Endothelial cell of umbilical vein (primary cell): ENCODE results near the gene IQGAP1. TPM values are rescaled to one million over a fixed set of nuclear protein-coding genes. Genes with fewer than 3 reads are reported as not detected.

Experiments used
- BruUV-seq: library from RNA; stranded (reverse); fragments of 400-500 nt; replicated peaks from 2 replicates; lab custom pipeline; 2021; lab: Mats Ljungman, UMichigan
- CTCF ChIA-PET: fragments of 300-600, 350-600 bp; sonication (Branson Sonifier 250); formaldehyde crosslinking; loops from one replicate; lab custom pipeline; 2021; ENCODE audit warnings: antibody characterized with exemption, inconsistent platforms; lab: Charles Lee
- POLR2A ChIA-PET: fragments of 300-600, 350-600 bp; sonication (Branson Sonifier 250); formaldehyde crosslinking; loops from one replicate; lab custom pipeline; 2021; ENCODE audit warnings: antibody characterized with exemption, inconsistent platforms; lab: Charles Lee
- DNase-seq: peaks from one replicate; pipeline ENCODE4 v3.0.0-alpha.2; 2011; ENCODE audit warnings: low read depth, low spot score
- FAIRE-seq: peaks from 2 replicates; lab custom pipeline; 2011; peaks lifted over from hg19 to GRCh38; lab: Jason Lieb, UNC
- H2AFZ ChIP-seq: 2 replicates; pipeline ENCODE4 v1.6.0; 2012; ENCODE audit warnings: low read depth, low read length, control low read depth, inconsistent platforms
- H3K27ac ChIP-seq: 2 replicates; pipeline ENCODE4 v1.5.1; 2011; ENCODE audit warnings: low read depth, mild to moderate bottlenecking, control low read depth, low read length, moderate library complexity; ENCODE audit not compliant: insufficient read depth
- H3K27me3 ChIP-seq, 2 experiments: 2 replicates each; pipeline versions ENCODE4 v1.6.0 to v1.6.1; 2011; ENCODE audit warnings: low read length in 2 of 2, mixed read lengths in 1 of 2; ENCODE audit not compliant: control insufficient read depth in 2 of 2, insufficient read depth in 2 of 2
- H3K36me3 ChIP-seq, 2 experiments: 2 replicates in 1 of 2; 3 replicates in 1 of 2; pipeline ENCODE4 v1.5.1; 2011; ENCODE audit warnings: low read length in 2 of 2, mild to moderate bottlenecking in 1 of 2, moderate library complexity in 1 of 2; ENCODE audit not compliant: control insufficient read depth in 2 of 2, insufficient read depth in 2 of 2; ENCODE audit errors: extremely low read depth in 1 of 2
- H3K4me1 ChIP-seq: 3 replicates; pipeline ENCODE4 v1.5.1; 2011; ENCODE audit warnings: mild to moderate bottlenecking, low read length; ENCODE audit not compliant: control insufficient read depth, insufficient read depth; ENCODE audit errors: extremely low read depth
- H3K4me2 ChIP-seq: 2 replicates; pipeline ENCODE4 v1.6.1; 2011; ENCODE audit warnings: low read length, control low read depth, mixed read lengths; ENCODE audit not compliant: insufficient read depth
- H3K4me3 ChIP-seq, 3 experiments: fragments of 200-600 bp in 1 of 3; sonication (generic), shearing (Covaris generic) in 1 of 3; replicated peaks in 1 of 3; 2 replicates each; pipeline ENCODE4 v1.5.1; 2011 to 2016; ENCODE audit warnings: control low read depth in 3 of 3, low read length in 3 of 3, mild to moderate bottlenecking in 2 of 3, inconsistent platforms in 1 of 3, low read depth in 1 of 3, moderate library complexity in 1 of 3; ENCODE audit not compliant: insufficient read depth in 1 of 3
- H3K79me2 ChIP-seq: 2 replicates; pipeline ENCODE4 v1.6.0; 2012; ENCODE audit warnings: low read length, inconsistent platforms; ENCODE audit not compliant: control insufficient read depth, insufficient read depth
- H3K9ac ChIP-seq: replicated peaks from 2 replicates; pipeline ENCODE3; 2011; ENCODE audit warnings: low read length, control low read depth; ENCODE audit not compliant: insufficient read depth; ENCODE audit errors: extremely low read depth
- H3K9me1 ChIP-seq: replicated peaks from 3 replicates; pipeline ENCODE4 v1.6.0; 2011; ENCODE audit warnings: mild to moderate bottlenecking, low read length; ENCODE audit not compliant: control insufficient read depth, insufficient read depth; ENCODE audit errors: extremely low read depth
- H3K9me3 ChIP-seq: replicated peaks from 2 replicates; pipeline ENCODE4 v1.5.1; 2012; ENCODE audit warnings: low read length, inconsistent platforms; ENCODE audit not compliant: control insufficient read depth, insufficient read depth
- H4K20me1 ChIP-seq: replicated peaks from 2 replicates; pipeline ENCODE3; 2011; ENCODE audit warnings: mild to moderate bottlenecking, low read length; ENCODE audit not compliant: control insufficient read depth, insufficient read depth; ENCODE audit errors: extremely low read depth
- EZH2 ChIP-seq: IDR thresholded peaks from 2 replicates; pipeline ENCODE4 v1.6.1; 2012; ENCODE audit warnings: borderline replicate concordance, low read depth, mild to moderate bottlenecking, moderate library complexity, low read length, inconsistent platforms; ENCODE audit not compliant: severe bottlenecking
- FOS ChIP-seq: IDR thresholded peaks from 2 replicates; pipeline ENCODE4 v1.6.1; 2011; ENCODE audit warnings: mild to moderate bottlenecking, low read length, moderate library complexity, borderline replicate concordance; ENCODE audit not compliant: insufficient read depth
- GATA2 ChIP-seq: IDR thresholded peaks from 2 replicates; pipeline ENCODE4 v1.7.0; 2011; ENCODE audit warnings: low read depth, mild to moderate bottlenecking, moderate library complexity, mixed read lengths, low read length; ENCODE audit not compliant: insufficient read length, insufficient read depth
- JUN ChIP-seq: IDR thresholded peaks from 2 replicates; pipeline ENCODE4 v1.6.1; 2011; ENCODE audit warnings: borderline replicate concordance, low read depth; ENCODE audit not compliant: insufficient read length, insufficient read depth
- MYC ChIP-seq: IDR thresholded peaks from one replicate; pipeline ENCODE4 v1.6.1; 2011; ENCODE audit warnings: mild to moderate bottlenecking, low read depth, low read length
- POLR2A ChIP-seq: IDR thresholded peaks from 2 replicates; pipeline ENCODE4 v1.6.1; 2012; ENCODE audit warnings: low read depth, mild to moderate bottlenecking, control low read depth, low read length
- dilution Hi-C: fragments of 300-500 bp; cut with MboI; formaldehyde crosslinking; loops from one replicate; pipeline ENCODE4 v1.15.0; 2019; ENCODE audit warnings: low sequenced_read_pairs; ENCODE audit not compliant: extremely low pct_ligation_motif_present
- intact Hi-C: fragments of 100-400 bp; cut with micrococcal nuclease; formaldehyde crosslinking; loops from one replicate; pipeline ENCODE4 v1.10.0; 2022
- polyA plus RNA-seq, 4 experiments: library from polyadenylated mRNA; depleted of rRNA in 3 of 4; stranded (reverse) in 3 of 4; unstranded in 1 of 4; fragments of >200 nt; gene quantifications; 2 replicates each; pipeline versions ENCODE4 v1.2.1 to v1.2.3, GENCODE V29; 2011 to 2012; ENCODE audit warnings: missing spikeins in 1 of 4
- total RNA-seq: library from RNA; stranded (reverse); gene quantifications from 2 replicates; pipeline ENCODE4 v1.2.3, GENCODE V29; 2021
- TF ChIP-seq, protein P1 (sequence below), 2 donors: IDR thresholded peaks; 1 replicate in 1 of 2; 2 replicates in 1 of 2; pipeline ENCODE4 v1.5.1; 2011; ENCODE audit warnings: low read length in 2 of 2, mild to moderate bottlenecking in 2 of 2, moderate library complexity in 2 of 2, control low read depth in 1 of 2, inconsistent platforms in 1 of 2, low read depth in 1 of 2; ENCODE audit not compliant: insufficient read depth in 1 of 2; ENCODE audit errors: extremely low read depth in 1 of 2
- TF ChIP-seq, protein P2 (sequence below): IDR thresholded peaks from 2 replicates; pipeline ENCODE4 v1.6.1; 2011; ENCODE audit not compliant: insufficient read depth, insufficient read length

Gene IQGAP1
- total and polyA plus RNA-seq, 2 donors (not counting 3 experiments of a cell fraction or from before 2014, with no cell fraction given), result 82.2 to 258 TPM

DNA sequence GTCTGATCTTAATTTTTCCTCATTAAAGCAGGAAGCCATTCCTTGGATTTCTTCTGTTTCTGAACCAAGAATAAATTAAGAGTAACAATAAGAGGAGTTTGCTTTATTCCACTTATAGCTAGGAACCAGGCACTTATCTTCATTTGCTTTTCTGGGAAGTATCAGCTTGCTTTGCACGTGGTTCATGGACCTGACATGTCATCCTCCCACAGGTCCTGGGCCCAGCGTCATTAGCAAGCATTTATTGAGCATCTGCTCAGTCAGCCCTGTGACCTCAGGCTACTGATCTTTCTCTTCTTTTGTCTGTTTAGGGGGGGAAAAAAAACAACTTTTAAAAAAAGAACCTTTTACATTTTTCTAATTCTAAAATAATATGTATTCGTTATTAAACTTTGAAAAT, 107.0 kb downstream of the IQGAP1 start:
- DNase-seq (no peak), FAIRE-seq (no peak)
- no peak overlapping the region for H3K9ac ChIP-seq
- no peak for TF ChIP-seq EZH2
- no peak for TF ChIP-seq JUN
- TF ChIP-seq POLR2A, result no peak
- BruUV-seq, result no TSS peak
- H3K27ac ChIP-seq, result no peak overlapping the region
- intact Hi-C loops, result loop anchor here (5.0 kb wide), 1 partner anchor 392 kb away; no protein-coding TSS in a partner anchor
- H3K36me3 ChIP-seq, result peaks cover 32 to 51% of the 10 kb centered on the region in 2 experiments
- no peak overlapping the region for H2AFZ ChIP-seq
- POLR2A ChIA-PET, result no interaction called here
- H3K79me2 ChIP-seq, result no peaks in the 10 kb centered on the region
- no peaks in the 10 kb centered on the region for H3K27me3 ChIP-seq
- no peaks in the 10 kb centered on the region for H3K4me1 ChIP-seq
- dilution Hi-C loops, result no loop called here
- H3K9me1 ChIP-seq, result no peaks in the 10 kb centered on the region
- H3K9me3 ChIP-seq, result no peaks in the 10 kb centered on the region
- no peak overlapping the region for H3K4me3 ChIP-seq
- no peaks in the 10 kb centered on the region for H4K20me1 ChIP-seq
- H3K4me2 ChIP-seq, result no peak overlapping the region
- CTCF ChIA-PET, result interaction anchor here (1.6 kb wide), 1 partner anchor 390 kb away, joined by 4 read pairs; no protein-coding TSS in a partner anchor

DNA sequence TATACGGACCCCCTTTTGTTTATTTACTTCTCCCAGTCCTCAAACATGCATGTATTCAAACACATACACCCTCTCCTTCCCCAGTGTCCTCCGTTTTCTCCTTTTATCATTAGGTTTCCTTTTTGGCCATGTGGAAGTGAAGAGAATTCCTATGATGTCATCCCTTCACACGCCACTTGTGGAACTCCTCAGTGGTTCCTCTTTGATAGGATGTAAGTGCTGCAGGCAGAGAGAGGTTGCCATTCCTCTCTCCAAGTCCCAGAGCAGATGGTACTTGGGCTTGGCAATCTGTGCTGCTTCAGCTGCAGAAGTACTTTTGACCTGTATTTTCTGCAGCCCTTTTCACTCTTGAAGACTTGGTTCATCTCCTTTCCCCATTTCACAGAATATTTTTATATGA, 108.7 kb downstream of the IQGAP1 start:
- POLR2A ChIA-PET, result no interaction called here
- DNase-seq (no peak), FAIRE-seq (no peak)
- no peak overlapping the region for H2AFZ ChIP-seq
- no peaks in the 10 kb centered on the region for H3K9me3 ChIP-seq
- no peaks in the 10 kb centered on the region for H4K20me1 ChIP-seq
- no peak overlapping the region for H3K9ac ChIP-seq
- no peaks in the 10 kb centered on the region for H3K9me1 ChIP-seq
- H3K27ac ChIP-seq, result no peak overlapping the region
- H3K79me2 ChIP-seq, result no peaks in the 10 kb centered on the region
- no TSS peak for BruUV-seq
- no peak overlapping the region for H3K4me3 ChIP-seq
- H3K27me3 ChIP-seq, result no peaks in the 10 kb centered on the region
- TF ChIP-seq, protein P1, sequence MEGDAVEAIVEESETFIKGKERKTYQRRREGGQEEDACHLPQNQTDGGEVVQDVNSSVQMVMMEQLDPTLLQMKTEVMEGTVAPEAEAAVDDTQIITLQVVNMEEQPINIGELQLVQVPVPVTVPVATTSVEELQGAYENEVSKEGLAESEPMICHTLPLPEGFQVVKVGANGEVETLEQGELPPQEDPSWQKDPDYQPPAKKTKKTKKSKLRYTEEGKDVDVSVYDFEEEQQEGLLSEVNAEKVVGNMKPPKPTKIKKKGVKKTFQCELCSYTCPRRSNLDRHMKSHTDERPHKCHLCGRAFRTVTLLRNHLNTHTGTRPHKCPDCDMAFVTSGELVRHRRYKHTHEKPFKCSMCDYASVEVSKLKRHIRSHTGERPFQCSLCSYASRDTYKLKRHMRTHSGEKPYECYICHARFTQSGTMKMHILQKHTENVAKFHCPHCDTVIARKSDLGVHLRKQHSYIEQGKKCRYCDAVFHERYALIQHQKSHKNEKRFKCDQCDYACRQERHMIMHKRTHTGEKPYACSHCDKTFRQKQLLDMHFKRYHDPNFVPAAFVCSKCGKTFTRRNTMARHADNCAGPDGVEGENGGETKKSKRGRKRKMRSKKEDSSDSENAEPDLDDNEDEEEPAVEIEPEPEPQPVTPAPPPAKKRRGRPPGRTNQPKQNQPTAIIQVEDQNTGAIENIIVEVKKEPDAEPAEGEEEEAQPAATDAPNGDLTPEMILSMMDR (IDR thresholded peaks at IDR 0.05; ENCODE audit: extremely low read depth in 1 of 2, insufficient read depth in 1 of 2, low read depth in 1 of 2, low read length in 2 of 2), result no peak
- TF ChIP-seq MYC, result no peak
- peak; percentile 3 for TF ChIP-seq JUN
- no peak for TF ChIP-seq GATA2
- TF ChIP-seq, protein P2, sequence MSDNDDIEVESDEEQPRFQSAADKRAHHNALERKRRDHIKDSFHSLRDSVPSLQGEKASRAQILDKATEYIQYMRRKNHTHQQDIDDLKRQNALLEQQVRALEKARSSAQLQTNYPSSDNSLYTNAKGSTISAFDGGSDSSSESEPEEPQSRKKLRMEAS, result no peak
- no peak for TF ChIP-seq POLR2A
- TF ChIP-seq EZH2, result no peak
- TF ChIP-seq FOS, result no peak
- intact Hi-C loops, result loop anchor here (5.0 kb wide), 1 partner anchor 391 kb away; no protein-coding TSS in a partner anchor
- H3K36me3 ChIP-seq, result peaks cover 26 to 45% of the 10 kb centered on the region in 2 experiments
- CTCF ChIA-PET, result interaction anchor here (0.6 to 1.1 kb wide), 2 partner anchors 108 to 388 kb away, joined by 3 read pairs; no protein-coding TSS in a partner anchor
- no peak overlapping the region for H3K4me2 ChIP-seq
- dilution Hi-C loops, result no loop called here
- H3K4me1 ChIP-seq, result no peaks in the 10 kb centered on the region
